ENCODE data around the gene PRDM15.

- TF ChIP-seq CTCF (conservative IDR thresholded peaks at IDR 0.05; ENCODE audit: low read depth in 2 of 2): no peak
- TF ChIP-seq EZH2phosphoT487 (IDR thresholded peaks at IDR 0.05; ENCODE audit: unreplicated experiment): no peak
- no peak for TF ChIP-seq CREB1 (CRISPR knock-in tag; IDR thresholded peaks at IDR 0.05; ENCODE audit: low read depth)
- no peak for TF ChIP-seq EZH2 (IDR thresholded peaks at IDR 0.05; ENCODE audit: low read depth, unreplicated experiment)
- TF ChIP-seq NANOG (IDR thresholded peaks at IDR 0.05; ENCODE audit: borderline replicate concordance): no peak
- no peak for TF ChIP-seq POLR2AphosphoS5 (IDR thresholded peaks at IDR 0.05; ENCODE audit: low read depth)
- TF ChIP-seq, protein P1, sequence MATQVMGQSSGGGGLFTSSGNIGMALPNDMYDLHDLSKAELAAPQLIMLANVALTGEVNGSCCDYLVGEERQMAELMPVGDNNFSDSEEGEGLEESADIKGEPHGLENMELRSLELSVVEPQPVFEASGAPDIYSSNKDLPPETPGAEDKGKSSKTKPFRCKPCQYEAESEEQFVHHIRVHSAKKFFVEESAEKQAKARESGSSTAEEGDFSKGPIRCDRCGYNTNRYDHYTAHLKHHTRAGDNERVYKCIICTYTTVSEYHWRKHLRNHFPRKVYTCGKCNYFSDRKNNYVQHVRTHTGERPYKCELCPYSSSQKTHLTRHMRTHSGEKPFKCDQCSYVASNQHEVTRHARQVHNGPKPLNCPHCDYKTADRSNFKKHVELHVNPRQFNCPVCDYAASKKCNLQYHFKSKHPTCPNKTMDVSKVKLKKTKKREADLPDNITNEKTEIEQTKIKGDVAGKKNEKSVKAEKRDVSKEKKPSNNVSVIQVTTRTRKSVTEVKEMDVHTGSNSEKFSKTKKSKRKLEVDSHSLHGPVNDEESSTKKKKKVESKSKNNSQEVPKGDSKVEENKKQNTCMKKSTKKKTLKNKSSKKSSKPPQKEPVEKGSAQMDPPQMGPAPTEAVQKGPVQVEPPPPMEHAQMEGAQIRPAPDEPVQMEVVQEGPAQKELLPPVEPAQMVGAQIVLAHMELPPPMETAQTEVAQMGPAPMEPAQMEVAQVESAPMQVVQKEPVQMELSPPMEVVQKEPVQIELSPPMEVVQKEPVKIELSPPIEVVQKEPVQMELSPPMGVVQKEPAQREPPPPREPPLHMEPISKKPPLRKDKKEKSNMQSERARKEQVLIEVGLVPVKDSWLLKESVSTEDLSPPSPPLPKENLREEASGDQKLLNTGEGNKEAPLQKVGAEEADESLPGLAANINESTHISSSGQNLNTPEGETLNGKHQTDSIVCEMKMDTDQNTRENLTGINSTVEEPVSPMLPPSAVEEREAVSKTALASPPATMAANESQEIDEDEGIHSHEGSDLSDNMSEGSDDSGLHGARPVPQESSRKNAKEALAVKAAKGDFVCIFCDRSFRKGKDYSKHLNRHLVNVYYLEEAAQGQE (IDR thresholded peaks at IDR 0.05; ENCODE audit: unreplicated experiment): no peak
- TF ChIP-seq ZNF331 (CRISPR knock-in tag; IDR thresholded peaks at IDR 0.05; ENCODE audit: low read depth): no peak
- TF ChIP-seq ZNF114 (CRISPR knock-in tag; IDR thresholded peaks at IDR 0.05): no peak
- TF ChIP-seq ETS1 (IDR thresholded peaks at IDR 0.05): no peak
- TF ChIP-seq JUNB (IDR thresholded peaks at IDR 0.05; ENCODE audit: unreplicated experiment): no peak
These were observed 57.2 kb downstream of the PRDM15 start for GRCh38 chr21:41821756-41822431.

All from GM23338 (cell line).